K562 (cell line): Measurements from ENCODE around the gene ORAI3. TPM values are rescaled to one million over a fixed set of nuclear protein-coding genes. Genes with fewer than 3 reads are reported as not detected.

Source experiments
- ATAC-seq: fragments of 200-7000 bp; cut with Tn5 transposase; 3 replicates; pipeline ENCODE4 v1.9.1; 2020; ENCODE audit warnings: moderate library complexity
- BruUV-seq: library from RNA; stranded (reverse); fragments of 400-500 nt; replicated peaks from 2 replicates; lab custom pipeline; 2021; lab: Mats Ljungman, UMichigan
- CTCF ChIA-PET: fragments of 300-600 bp; formaldehyde crosslinking; extraction: SDS; loops from one replicate; lab custom pipeline; 2021; ENCODE audit warnings: low intra/inter-chr PET ratio; lab: Yijun Ruan, JAX
- POLR2A ChIA-PET: fragments of 300-600, 350-650 bp; sonication (Branson Sonifier 250); formaldehyde crosslinking; extraction: SDS; loops from one replicate; lab custom pipeline; 2021; ENCODE audit warnings: antibody characterized with exemption, inconsistent platforms; lab: Yijun Ruan, JAX
- DNase-seq, 4 experiments: peaks; one replicate each; pipeline versions ENCODE4 v3.0.0 to v3.0.0-alpha.2; 2011 to 2018; ENCODE audit warnings: low spot score in 3 of 4, mixed read lengths in 3 of 4; ENCODE audit errors: extremely low read depth in 1 of 4
- FAIRE-seq: peaks from 2 replicates; lab custom pipeline; 2011; peaks lifted over from hg19 to GRCh38; lab: Jason Lieb, UNC
- H2AFZ ChIP-seq: 2 replicates; pipeline ENCODE4 v1.6.0; 2011; ENCODE audit warnings: low read depth, low read length, control low read depth, inconsistent platforms
- H3K27ac ChIP-seq: fragments of 200-600 bp; 3 replicates; pipeline ENCODE4 v1.8.0; 2011; ENCODE audit warnings: low read depth, mild to moderate bottlenecking, control low read depth, inconsistent platforms, low read length, moderate library complexity, mixed read lengths; ENCODE audit errors: extremely low read depth
- H3K27me3 ChIP-seq, 2 experiments: fragments of 300-600 bp in 1 of 2; 2 replicates in 1 of 2; 3 replicates in 1 of 2; pipeline versions ENCODE4 v1.6.0 to v1.8.0; 2011; ENCODE audit warnings: inconsistent platforms in 2 of 2, low read length in 2 of 2, mild to moderate bottlenecking in 1 of 2, mixed read lengths in 1 of 2, moderate library complexity in 1 of 2; ENCODE audit not compliant: control insufficient read depth in 2 of 2, insufficient read depth in 2 of 2
- H3K36me3 ChIP-seq: fragments of 300-600 bp; 3 replicates; pipeline ENCODE4 v1.8.0; 2011; ENCODE audit warnings: mild to moderate bottlenecking, low read length, inconsistent platforms; ENCODE audit not compliant: control insufficient read depth, insufficient read depth
- H3K4me1 ChIP-seq, 2 experiments: fragments of 200-600 bp in 1 of 2; replicated peaks in 1 of 2; 2 replicates in 1 of 2; 3 replicates in 1 of 2; pipeline versions ENCODE4 v1.5.1 to v1.8.0; 2011; ENCODE audit warnings: inconsistent platforms in 2 of 2, low read length in 2 of 2, mild to moderate bottlenecking in 1 of 2, mixed read lengths in 1 of 2, moderate library complexity in 1 of 2; ENCODE audit not compliant: control insufficient read depth in 2 of 2, insufficient read depth in 2 of 2
- H3K4me2 ChIP-seq: 2 replicates; pipeline ENCODE4 v1.6.1; 2011; ENCODE audit warnings: low read length, control low read depth, inconsistent platforms, mixed read lengths; ENCODE audit not compliant: insufficient read depth
- H3K4me3 ChIP-seq: fragments of 200-600 bp; sonication (generic), shearing (Covaris generic); 2 replicates; pipeline ENCODE4 v1.5.1; 2016; ENCODE audit warnings: control low read depth, inconsistent platforms
- H3K79me2 ChIP-seq: fragments of 200-600 bp; 3 replicates; pipeline ENCODE4 v1.8.0; 2011; ENCODE audit warnings: low read length, inconsistent platforms; ENCODE audit not compliant: control insufficient read depth, insufficient read depth
- H3K9ac ChIP-seq, 2 experiments: 2 replicates each; pipeline versions ENCODE4 v1.6.0 to v1.6.1; 2011; ENCODE audit warnings: low read depth in 2 of 2, low read length in 2 of 2, control low read depth in 1 of 2, inconsistent platforms in 1 of 2, mild to moderate bottlenecking in 1 of 2, mixed read lengths in 1 of 2; ENCODE audit not compliant: insufficient read depth in 1 of 2
- H3K9me1 ChIP-seq: one replicate; pipeline ENCODE4 v1.6.0; 2011; ENCODE audit warnings: inconsistent platforms, mild to moderate bottlenecking, low read length, moderate library complexity; ENCODE audit not compliant: control insufficient read depth, insufficient read depth
- H3K9me3 ChIP-seq: replicated peaks from 2 replicates; pipeline ENCODE4 v1.5.1; 2011; ENCODE audit warnings: low read depth, low read length, inconsistent platforms; ENCODE audit not compliant: control insufficient read depth, insufficient read depth
- H4K20me1 ChIP-seq: replicated peaks from 2 replicates; pipeline ENCODE4 v1.6.1; 2011; ENCODE audit warnings: low read length, inconsistent platforms, mixed read lengths; ENCODE audit not compliant: control insufficient read depth, insufficient read depth
- FOXA3 ChIP-seq, 2 experiments: fragments of 450-650 bp in 1 of 2; sonication (generic) in 1 of 2; formaldehyde crosslinking; IDR thresholded peaks in 1 of 2; conservative IDR thresholded peaks in 1 of 2; 2 replicates each; pipeline versions ENCODE4 v1.4.0 to v1.8.0; 2020 to 2022; ENCODE audit warnings: mild to moderate bottlenecking in 2 of 2, missing genetic modification reagents in 1 of 2
- MGA ChIP-seq: fragments of 450-650 bp; IDR thresholded peaks from 2 replicates; pipeline ENCODE4 v1.6.1; 2016; ENCODE audit warnings: mild to moderate bottlenecking, moderate library complexity
- MYBL2 ChIP-seq, 2 experiments: fragments of 450-650 bp in 1 of 2; sonication (generic) in 1 of 2; formaldehyde crosslinking in 1 of 2; IDR thresholded peaks; 2 replicates each; pipeline versions ENCODE4 v1.6.1 to v1.8.1; 2017 to 2022; ENCODE audit warnings: borderline replicate concordance in 1 of 2, inconsistent platforms in 1 of 2, low read depth in 1 of 2, mild to moderate bottlenecking in 1 of 2, missing genetic modification reagents in 1 of 2, moderate library complexity in 1 of 2
- RBFOX2 ChIP-seq: fragments of 200-400 bp; formaldehyde crosslinking; IDR thresholded peaks from 2 replicates; pipeline ENCODE4 v1.6.1; 2017; ENCODE audit warnings: low read depth, mild to moderate bottlenecking, low read length, moderate library complexity
- ZBTB7A ChIP-seq: IDR thresholded peaks from 2 replicates; pipeline ENCODE4 v1.6.1; 2011; ENCODE audit warnings: low read depth, mild to moderate bottlenecking, low read length, moderate library complexity, borderline replicate concordance; ENCODE audit not compliant: control insufficient read depth
- ZNF740 ChIP-seq, 3 experiments: fragments of 200-800 bp in 1 of 3; sonication (Bioruptor generic) in 1 of 3; sonication (generic) in 1 of 3; formaldehyde crosslinking in 1 of 3; IDR thresholded peaks; 2 replicates each; pipeline versions ENCODE4 v1.6.1 to v1.8.0; 2016 to 2022; ENCODE audit warnings: mild to moderate bottlenecking in 2 of 3, missing compliant biosample characterization in 2 of 3, missing genetic modification characterization in 2 of 3, missing genetic modification reagents in 1 of 3
- WGBS: fragments of 100-300 bp; shearing (Covaris generic); methylation state at CpG from one replicate; pipeline ENCODE4 v1.1.6; 2016; ENCODE audit warnings: low coverage, mixed read lengths; ENCODE audit not compliant: insufficient coverage; ENCODE audit errors: missing lambda C conversion rate; 5-methylcytosine and 5-hydroxymethylcytosine counted together
- in situ Hi-C: fragments of 300-500 bp; cut with MboI; formaldehyde crosslinking; loops from 4 replicates; pipeline ENCODE4 v1.15.0; 2018; ENCODE audit warnings: inconsistent platforms, mixed read lengths
- intact Hi-C: fragments of 100-400 bp; cut with micrococcal nuclease; formaldehyde crosslinking; loops from 2 replicates; pipeline ENCODE4 v1.14.2; 2022
- polyA plus RNA-seq, 8 experiments: library from polyadenylated mRNA; depleted of rRNA in 4 of 8; stranded (reverse) in 5 of 8; unstranded in 3 of 8; fragments of >200 nt; fragmentation: Nextera tagmentation in 2 of 8; fragmentation: Illumina TruSeq in 1 of 8; extraction: Ambion mirVana in 2 of 8; extraction: Trizol in 1 of 8; gene quantifications; 2 replicates each; pipeline versions ENCODE4 v1.2.1 to v1.2.3, GENCODE V29; 2011 to 2014; ENCODE audit warnings: inconsistent platforms in 1 of 8, missing spikeins in 1 of 8
- total RNA-seq, 7 experiments: library from RNA; depleted of rRNA in 6 of 7; stranded (reverse); fragments of >200 nt in 6 of 7; fragmentation: Illumina TruSeq in 2 of 7; extraction: Trizol in 2 of 7; gene quantifications; 2 replicates each; pipeline versions ENCODE4 v1.2.1 to v1.2.3, GENCODE V29; 2011 to 2021; ENCODE audit warnings: low replicate concordance in 1 of 7

The ORAI3 gene
- total and polyA plus RNA-seq, 9 of the 15 experiments (the other 6 are each of a cell fraction or from before 2014, with no cell fraction given): 4.9 to 23.3 (median 14.1) TPM

- intact Hi-C loops: loop anchor here (5.0 kb wide), 2 partner anchors 40 to 80 kb away; partner anchors contain the start of genes STX4, ZNF646 and ZNF668
- no peaks in the 10 kb centered on the region for H3K27me3 ChIP-seq
- peak overlapping the region; percentile 67 for H2AFZ ChIP-seq
- no peak for DNase-seq
- H3K4me3 ChIP-seq: no peak overlapping the region
- H3K4me2 ChIP-seq: peak overlapping the region; percentile 62; the same call in 1 of the 2 replicates
- ChIA-PET CTCF (no interaction called here), POLR2A (interaction anchor here (0.7 to 1.6 kb wide), 3 partner anchors 99 to 199 kb away, joined by 3 to 5 read pairs (median 3); partner anchors contain the start of gene FUS)
- H3K4me1 ChIP-seq: peaks cover 22 to 53% of the 10 kb centered on the region in 2 experiments
- BruUV-seq: no TSS peak
- H3K9me1 ChIP-seq: no peaks in the 10 kb centered on the region
- H3K79me2 ChIP-seq: peaks cover 3% of the 10 kb centered on the region; the same call in 2 of the 3 replicates
- 80% methylated on average over 13 of the region's 21 CpGs for WGBS
- H3K9me3 ChIP-seq: no peaks in the 10 kb centered on the region
- peak overlapping the region; percentile 61; the same call in 1 of the 3 replicates for H3K27ac ChIP-seq
- 0 out of 4 replicates have a peak, but pooled peaks of 1 of the 2 experiments have one; percentile 36 for TF ChIP-seq FOXA3 (CRISPR knock-in tag; conservative IDR thresholded peaks at IDR 0.05 in 1 of 2, IDR thresholded peaks at IDR 0.05 in 1 of 2)
- TF ChIP-seq ZBTB7A: peak; percentile 18; the same call in 1 of the 2 replicates
- TF ChIP-seq RBFOX2: 0 out of 2 replicates have a peak, but pooled peaks have one; percentile 2
- TF ChIP-seq ZNF740 (CRISPR knock-in tag; IDR thresholded peaks at IDR 0.05): peak; percentile 71; the same call in 1 of the 2 replicates
- TF ChIP-seq ZNF740 (tag; IDR thresholded peaks at IDR 0.05): 0 out of 4 replicates have a peak, but pooled peaks of 1 of the 2 experiments have one; percentile 19
- no peak for TF ChIP-seq MGA
- TF ChIP-seq MYBL2 (IDR thresholded peaks at IDR 0.05; ENCODE audit: low read depth): no peak
- no peak for TF ChIP-seq MYBL2 (CRISPR knock-in tag; IDR thresholded peaks at IDR 0.05; ENCODE audit: borderline replicate concordance)
- peaks cover 6% of the 10 kb centered on the region; the same call in 1 of the 3 replicates for H3K36me3 ChIP-seq
- no peaks in the 10 kb centered on the region for H4K20me1 ChIP-seq
- no peak for FAIRE-seq
- ATAC-seq: no peak
- in situ Hi-C loops: loop anchor here (10.0 to 25.0 kb wide), 2 partner anchors 322 to 445 kb away; partner anchors contain the start of genes COX6A2 and ZNF843
- H3K9ac ChIP-seq: peak overlapping the region in 1 of 2 experiments; percentile 23; a peak in 1 of 4 replicates
These were observed 43.5 kb downstream of the ORAI3 start for GRCh38 chr16:30992276-30992780.
